Femur (tissue), 1 donor: ENCODE data around the gene SGSM2.

Experiments
- DNase-seq: peaks from one replicate; pipeline ENCODE4 v3.0.0-alpha.2; 2017

The SGSM2 gene

GRCh38 chr17:2387086-2388019 is 50.1 kb downstream of the SGSM2 start:
- no peak for DNase-seq

- DNase-seq: no peak
Observed at GRCh38 chr17:2388020-2388682, 50.9 kb downstream of the SGSM2 start.

GRCh38 chr17:2388683-2389055 is 51.4 kb downstream of the SGSM2 start:
- DNase-seq: no peak

- DNase-seq: peak; percentile 88
Observed at GRCh38 chr17:2390199-2390836, 53.0 kb downstream of the SGSM2 start.

- DNase-seq: no peak
Observed at GRCh38 chr17:2391597-2392251, 54.4 kb downstream of the SGSM2 start.

- DNase-seq: peak; percentile 97
Observed at GRCh38 chr17:2392252-2393173, 55.2 kb downstream of the SGSM2 start.

- DNase-seq: peak; percentile 94
Observed at GRCh38 chr17:2393174-2393953, 56.1 kb downstream of the SGSM2 start.

GRCh38 chr17:2393954-2394749 is 56.9 kb downstream of the SGSM2 start:
- DNase-seq: no peak

GRCh38 chr17:2394775-2395201 is 57.5 kb downstream of the SGSM2 start:
- DNase-seq: no peak

GRCh38 chr17:2395258-2396181 is 58.2 kb downstream of the SGSM2 start:
- DNase-seq: no peak

- no peak for DNase-seq
Observed at GRCh38 chr17:2396192-2396567, 58.9 kb downstream of the SGSM2 start.

GRCh38 chr17:2396568-2397246 is 59.4 kb downstream of the SGSM2 start:
- peak; percentile 95 for DNase-seq

- peak; percentile 19 for DNase-seq
Observed at GRCh38 chr17:2397247-2398171, 60.2 kb downstream of the SGSM2 start.

GRCh38 chr17:2398182-2398581 is 60.9 kb downstream of the SGSM2 start:
- DNase-seq: peak; percentile 22

GRCh38 chr17:2398655-2399571 is 61.6 kb downstream of the SGSM2 start:
- peak; percentile 71 for DNase-seq
